Heart right ventricle (tissue), 16 donors: ENCODE data around the gene CNPY4. TPM values are rescaled to one million over a fixed set of nuclear protein-coding genes. Genes with fewer than 3 reads are reported as not detected.

Experiments used
- ATAC-seq, 8 donors: fragments of 200-7000 bp; cut with Tn5 transposase; one replicate each; pipeline ENCODE4 v1.9.1; 2020; ENCODE audit warnings: mild to moderate bottlenecking in 8 of 8, moderate library complexity in 8 of 8, moderate number of reproducible peaks in 1 of 8
- DNase-seq, 2 donors: peaks; one replicate each; pipeline ENCODE4 v3.0.0-alpha.2; 2020
- H3K27ac ChIP-seq, 10 donors: fragments of 200-600 bp; sonication (generic) in 2 of 10; one replicate each; pipeline versions ENCODE4 v1.5.0 to v1.8.0; 2020 to 2022; ENCODE audit warnings: mild to moderate bottlenecking in 3 of 10
- H3K27me3 ChIP-seq, 7 donors: fragments of 200-600 bp; one replicate each; pipeline ENCODE4 v1.8.0; 2021 to 2022; ENCODE audit warnings: mild to moderate bottlenecking in 2 of 7
- H3K36me3 ChIP-seq, 9 donors: fragments of 200-600 bp; sonication (generic) in 1 of 9; one replicate each; pipeline versions ENCODE4 v1.5.0 to v1.8.0; 2020 to 2022; ENCODE audit warnings: mild to moderate bottlenecking in 2 of 9
- H3K4me1 ChIP-seq, 9 donors: fragments of 200-600 bp; sonication (generic) in 1 of 9; one replicate each; pipeline versions ENCODE4 v1.5.0 to v1.8.0; 2020 to 2022; ENCODE audit warnings: mild to moderate bottlenecking in 4 of 9
- H3K4me3 ChIP-seq, 10 donors: fragments of 200-600 bp; sonication (generic) in 2 of 10; one replicate each; pipeline versions ENCODE4 v1.5.0 to v1.8.0; 2020 to 2022; ENCODE audit warnings: mild to moderate bottlenecking in 7 of 10, moderate library complexity in 2 of 10
- H3K9me3 ChIP-seq, 11 donors: fragments of 200-600 bp in 10 of 11; sonication (generic) in 2 of 11; one replicate each; pipeline versions ENCODE4 v1.5.0 to v1.8.0; 2013 to 2022; ENCODE audit warnings: mild to moderate bottlenecking in 2 of 11, control low read depth in 1 of 11, moderate library complexity in 1 of 11
- CTCF ChIP-seq, 9 donors: fragments of 200-600 bp; sonication (generic) in 2 of 9; IDR thresholded peaks; one replicate each; pipeline versions ENCODE4 v1.5.0 to v1.8.0; 2021 to 2022; ENCODE audit warnings: antibody characterized with exemption in 9 of 9, mild to moderate bottlenecking in 5 of 9, moderate library complexity in 1 of 9
- WGBS, 2 donors: extraction: QIAGEN DNeasy Blood & Tissue Kit; methylation state at CpG; one replicate each; pipeline ENCODE4 v1.1.7; 2013; ENCODE audit warnings: inconsistent platforms in 1 of 2; 5-methylcytosine and 5-hydroxymethylcytosine counted together
- intact Hi-C, 10 donors: fragments of 100-400 bp; cut with DNase I; formaldehyde crosslinking; loops; one replicate each; pipeline versions ENCODE4 v1.11.1 to v1.14.2; 2022
- polyA plus RNA-seq, 2 donors: library from polyadenylated mRNA; stranded (reverse); fragments of 200-250 nt; gene quantifications; one replicate each; pipeline ENCODE4 v1.2.3, GENCODE V29; 2013
- total RNA-seq, 10 donors: library from RNA; stranded (reverse); fragmentation: NEBNext Ultra II Directional in 3 of 10; extraction: Animal tissue kit (Norgen Biotek cat#: 25700) in 3 of 10; gene quantifications; one replicate each; pipeline versions ENCODE4 v1.2.1 to v1.2.4, GENCODE V29; 2021 to 2023
- donor health status: Arrhythmogenic right ventricular cardiomyopathy.
- donor health status: ischemic (EF 13 %, LVEDD 7.1; RV severe dilation, severe dysfunction).
- donor health status: healthy with polysubstance abuse.
- donor health status: DM: no; HTN: yes; CAD: no.
- donor health status: DM: no; HTN: no; CAD: no.
- donor health status: ischemic (EF 25% LVEDD 6.9; RV normal size, moderate dysfunction).
- donor health status: ischemic (EF 25% LVEDD 5.7; RV mildly dilated, moderate dysfunction).
- donor health status: healthy.
- donor health status: DM: yes; HTN: yes; CAD: no.
- donor health status: Ischemic cardiomyopathy.
- donor health status: ischemic (EF 35%, LVEDD 5.7; RV mildly dilated, moderate dysfunction).
- donor health status: nonischemic (EF 11% LVEDD 7.7; RV severe dilation, severe dysfunction).
- donor health status: DM: yes; HTN: yes; CAD: no.
- donor health status: PGD.
- donor health status: ischemic (EF 29% LVEDD 5.4; RV normal size, mild dysfunction).
- donor health status: nonischemic (EF 23%, LVEDD 6.1; RV moderate dilation, normal function).

The CNPY4 gene
- total and polyA plus RNA-seq, 12 donors, result 4.9 to 13.7 (median 7.4) TPM

GRCh38 chr7:100095289-100095688 lies 24.1 kb upstream of the CNPY4 start:
- no peak for ATAC-seq
- Histone ChIP-seq H3K27ac (no peak overlapping the region), H3K36me3 (peaks cover 0 to 94% (median 77%) of the 10 kb centered on the region in 9 donors), H3K27me3 (no peaks in the 10 kb centered on the region), H3K9me3 (no peaks in the 10 kb centered on the region), H3K4me3 (no peak overlapping the region), H3K4me1 (peaks cover 3 to 33% (median 21%) of the 10 kb centered on the region in 9 donors)
- DNase-seq, result no peak
- WGBS, 2 donors, result 78 to 84% methylated on average over 9 of the region's 9 CpGs
- no peak for TF ChIP-seq CTCF (IDR thresholded peaks at IDR 0.05)
- intact Hi-C loops, result no loop called here

- Histone ChIP-seq H3K4me3 (no peak overlapping the region), H3K27me3 (no peaks in the 10 kb centered on the region), H3K36me3 (peaks cover 0 to 90% (median 77%) of the 10 kb centered on the region in 9 donors), H3K4me1 (peaks cover 3 to 33% (median 21%) of the 10 kb centered on the region in 9 donors), H3K9me3 (no peaks in the 10 kb centered on the region), H3K27ac (no peak overlapping the region)
- DNase-seq, result no peak
- TF ChIP-seq CTCF (IDR thresholded peaks at IDR 0.05), result no peak
- no peak for ATAC-seq
- 92 to 95% methylated on average over 17 of the region's 17 CpGs for WGBS, 2 donors
- intact Hi-C loops, result no loop called here
These were observed 23.7 kb upstream of the CNPY4 start for GRCh38 chr7:100095704-100096103.

GRCh38 chr7:100098913-100099312 lies 20.5 kb upstream of the CNPY4 start:
- TF ChIP-seq CTCF (IDR thresholded peaks at IDR 0.05), result no peak
- no peak for DNase-seq
- Histone ChIP-seq H3K4me3 (no peak overlapping the region), H3K4me1 (peaks cover 3 to 36% (median 27%) of the 10 kb centered on the region in 9 donors), H3K27ac (no peak overlapping the region), H3K27me3 (no peaks in the 10 kb centered on the region), H3K9me3 (no peaks in the 10 kb centered on the region), H3K36me3 (peaks cover 0 to 69% (median 50%) of the 10 kb centered on the region in 9 donors)
- 82 to 89% methylated on average over 10 of the region's 10 CpGs for WGBS, 2 donors
- no peak for ATAC-seq
- intact Hi-C loops, result no loop called here

GRCh38 chr7:100099452-100099851 lies 20.0 kb upstream of the CNPY4 start:
- no peaks in the 10 kb centered on the region for H3K27me3 ChIP-seq
- WGBS, 2 donors, result 67% methylated on average over 12 of the region's 12 CpGs
- no peak for TF ChIP-seq CTCF (IDR thresholded peaks at IDR 0.05)
- H3K4me3 ChIP-seq, result peak overlapping the region; percentile 57 to 89 (median 78)
- H3K4me1 ChIP-seq, result peaks cover 3 to 32% (median 27%) of the 10 kb centered on the region in 9 donors
- peak overlapping the region in 4 of 10 donors; percentile 93 to 97 (median 94) for H3K27ac ChIP-seq
- ATAC-seq (no peak), DNase-seq (no peak)
- H3K36me3 ChIP-seq, result peaks cover 0 to 69% (median 48%) of the 10 kb centered on the region in 9 donors
- no peaks in the 10 kb centered on the region for H3K9me3 ChIP-seq
- intact Hi-C loops, result no loop called here
